K562 (cell line): ENCODE results near the gene S100A8. TPM values are rescaled to one million over a fixed set of nuclear protein-coding genes. Genes with fewer than 3 reads are reported as not detected.
A peak's percentile ranks its signal among the peaks of the same experiment; 100 is the strongest.

Source experiments
- HNRNPH1 ChIP-seq: fragments of 200-400 bp; formaldehyde crosslinking; optimal IDR thresholded peaks from 2 replicates; pipeline ENCODE3; 2017; ENCODE audit warnings: low read depth, mild to moderate bottlenecking, low read length, moderate library complexity
- LCOR ChIP-seq: sonication (generic); formaldehyde crosslinking; IDR thresholded peaks from 2 replicates; pipeline ENCODE4 v1.8.0; 2022; ENCODE audit warnings: mild to moderate bottlenecking, missing genetic modification reagents
- NCOA6 ChIP-seq: fragments of 450-650 bp; IDR thresholded peaks from 2 replicates; pipeline ENCODE4 v1.6.1; 2017; ENCODE audit warnings: mild to moderate bottlenecking
- RREB1 ChIP-seq: fragments of 250-450 bp; sonication (Bioruptor Pico); IDR thresholded peaks from 2 replicates; pipeline ENCODE4 v1.4.0; 2020
- SMAD3 ChIP-seq: fragments of 450-650 bp; formaldehyde crosslinking; conservative IDR thresholded peaks from 2 replicates; pipeline ENCODE4 v1.4.0; 2020; ENCODE audit warnings: mild to moderate bottlenecking
- TFAP4 ChIP-seq: sonication (generic); formaldehyde crosslinking; IDR thresholded peaks from 2 replicates; pipeline ENCODE4 v1.8.0; 2022; ENCODE audit warnings: missing genetic modification reagents, mild to moderate bottlenecking, moderate library complexity, borderline replicate concordance
- TSC22D4 ChIP-seq: fragments of 450-650 bp; IDR thresholded peaks from 2 replicates; pipeline ENCODE4 v1.6.1; 2016; ENCODE audit warnings: missing genetic modification characterization, missing biosample characterization, control low read depth
- ZNF318 ChIP-seq, 2 experiments: fragments of 450-650 bp; IDR thresholded peaks; 2 replicates each; pipeline ENCODE4 v1.6.1; 2016; ENCODE audit warnings: mild to moderate bottlenecking in 2 of 2, borderline replicate concordance in 1 of 2, low read depth in 1 of 2, moderate library complexity in 1 of 2
- ZNF436 ChIP-seq: fragments of 250-450, 450-650 bp; sonication (Bioruptor Pico); formaldehyde crosslinking; IDR thresholded peaks from 2 replicates; pipeline ENCODE4 v1.7.0; 2020; ENCODE audit warnings: mild to moderate bottlenecking
- ZNF444 ChIP-seq: fragments of 250-450 bp; sonication (Bioruptor Pico); IDR thresholded peaks from 2 replicates; pipeline ENCODE4 v1.4.0; 2020; ENCODE audit warnings: mild to moderate bottlenecking, moderate library complexity
- ZNF589 ChIP-seq: fragments of 200-800 bp; sonication (Bioruptor generic); IDR thresholded peaks from 2 replicates; pipeline ENCODE4 v1.6.1; 2016; ENCODE audit warnings: low read depth, missing genetic modification characterization, missing compliant biosample characterization
- polyA plus RNA-seq, 8 experiments: library from polyadenylated mRNA; depleted of rRNA in 4 of 8; stranded (reverse) in 5 of 8; unstranded in 3 of 8; fragments of >200 nt; fragmentation: Nextera tagmentation in 2 of 8; fragmentation: Illumina TruSeq in 1 of 8; extraction: Ambion mirVana in 2 of 8; extraction: Trizol in 1 of 8; gene quantifications; 2 replicates each; pipeline versions ENCODE4 v1.2.1 to v1.2.3, GENCODE V29; 2011 to 2014; ENCODE audit warnings: inconsistent platforms in 1 of 8, missing spikeins in 1 of 8
- total RNA-seq, 7 experiments: library from RNA; depleted of rRNA in 6 of 7; stranded (reverse); fragments of >200 nt in 6 of 7; fragmentation: Illumina TruSeq in 2 of 7; extraction: Trizol in 2 of 7; gene quantifications; 2 replicates each; pipeline versions ENCODE4 v1.2.1 to v1.2.3, GENCODE V29; 2011 to 2021; ENCODE audit warnings: low replicate concordance in 1 of 7

Gene S100A8
- total and polyA plus RNA-seq, 9 of the 15 experiments (the other 6 are each of a cell fraction or from before 2014, with no cell fraction given) = 0.15 to 0.60 TPM; not detected in 7

- TF ChIP-seq TFAP4 (CRISPR knock-in tag) (peak; percentile 48; the same call in 1 of the 2 replicates), LCOR (CRISPR knock-in tag) (peak; percentile 89), ZNF589 (CRISPR knock-in tag) (peak; percentile 99), ZNF444 (CRISPR knock-in tag) (peak; percentile 69; the same call in 1 of the 2 replicates), ZNF318 (IDR thresholded peaks at IDR 0.05; ENCODE audit: borderline replicate concordance in 1 of 2, low read depth in 1 of 2) (peak; percentile 86 to 94; a peak in 2 of 4 replicates), ZNF436 (CRISPR knock-in tag) (no peak), RREB1 (CRISPR knock-in tag) (no peak), SMAD3 (CRISPR knock-in tag) (peak; percentile 94), TSC22D4 (tag) (no peak), HNRNPH1 (no peak), NCOA6 (0 out of 2 replicates have a peak, but pooled peaks have one; percentile 45)
Observed at GRCh38 chr1:153343811-153344717, 46.8 kb downstream of the S100A8 start (continued).
